Panc1 (cell line): ENCODE results near the gene MED13L.

Experiments
- POLR2AphosphoS5 ChIP-seq: IDR thresholded peaks from 2 replicates; pipeline ENCODE4 v1.6.1; 2012; ENCODE audit warnings: mild to moderate bottlenecking, low read depth, low read length, moderate library complexity
- SIN3A ChIP-seq: IDR thresholded peaks from 2 replicates; pipeline ENCODE4 v1.6.1; 2012; ENCODE audit warnings: low read depth, mild to moderate bottlenecking, low read length, moderate library complexity, borderline replicate concordance; ENCODE audit not compliant: insufficient read depth
- TCF7L2 ChIP-seq: IDR thresholded peaks from 2 replicates; pipeline ENCODE4 v1.6.1; 2011; ENCODE audit warnings: mild to moderate bottlenecking, low read depth, low read length, inconsistent platforms
- TF ChIP-seq, protein P1 (sequence below): fragments of 450-650 bp; IDR thresholded peaks from 2 replicates; pipeline ENCODE4 v1.5.1; 2017; ENCODE audit warnings: mild to moderate bottlenecking

DNA sequence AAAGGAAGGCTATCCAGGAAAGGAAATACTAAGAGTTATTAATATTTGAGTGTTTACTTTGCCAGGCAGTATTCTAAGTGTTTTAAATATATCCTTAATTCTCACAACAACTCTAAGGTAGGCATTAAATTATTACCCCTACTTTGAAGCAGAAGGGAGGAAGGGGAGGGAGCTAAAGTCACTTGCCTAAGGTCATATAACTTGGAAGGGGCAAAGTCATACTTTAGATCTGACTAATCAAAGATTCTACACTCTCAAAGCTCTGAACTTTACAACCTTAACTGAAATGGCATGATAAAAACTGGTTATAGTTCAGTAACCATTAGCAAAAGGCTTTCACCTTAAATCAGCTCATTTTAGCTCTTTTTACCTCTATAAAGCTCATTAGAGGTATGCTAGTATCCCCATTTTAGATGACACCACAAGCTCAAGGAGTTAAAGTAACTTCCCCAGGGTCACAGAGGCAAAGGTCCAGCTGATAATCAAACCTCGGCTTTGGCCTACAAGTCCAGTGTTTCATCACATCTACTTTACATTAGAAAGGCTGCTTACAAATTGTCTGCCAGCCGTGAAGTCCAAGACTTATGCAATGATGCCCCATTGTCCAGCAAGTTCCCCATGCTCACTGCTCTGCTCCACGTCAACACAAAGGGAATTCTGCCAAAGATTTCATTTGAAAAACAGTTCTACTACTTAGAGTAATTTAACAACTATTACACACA is 223.9 kb downstream of the MED13L start:
- TF ChIP-seq, protein P1, sequence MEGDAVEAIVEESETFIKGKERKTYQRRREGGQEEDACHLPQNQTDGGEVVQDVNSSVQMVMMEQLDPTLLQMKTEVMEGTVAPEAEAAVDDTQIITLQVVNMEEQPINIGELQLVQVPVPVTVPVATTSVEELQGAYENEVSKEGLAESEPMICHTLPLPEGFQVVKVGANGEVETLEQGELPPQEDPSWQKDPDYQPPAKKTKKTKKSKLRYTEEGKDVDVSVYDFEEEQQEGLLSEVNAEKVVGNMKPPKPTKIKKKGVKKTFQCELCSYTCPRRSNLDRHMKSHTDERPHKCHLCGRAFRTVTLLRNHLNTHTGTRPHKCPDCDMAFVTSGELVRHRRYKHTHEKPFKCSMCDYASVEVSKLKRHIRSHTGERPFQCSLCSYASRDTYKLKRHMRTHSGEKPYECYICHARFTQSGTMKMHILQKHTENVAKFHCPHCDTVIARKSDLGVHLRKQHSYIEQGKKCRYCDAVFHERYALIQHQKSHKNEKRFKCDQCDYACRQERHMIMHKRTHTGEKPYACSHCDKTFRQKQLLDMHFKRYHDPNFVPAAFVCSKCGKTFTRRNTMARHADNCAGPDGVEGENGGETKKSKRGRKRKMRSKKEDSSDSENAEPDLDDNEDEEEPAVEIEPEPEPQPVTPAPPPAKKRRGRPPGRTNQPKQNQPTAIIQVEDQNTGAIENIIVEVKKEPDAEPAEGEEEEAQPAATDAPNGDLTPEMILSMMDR = no peak
- TF ChIP-seq POLR2AphosphoS5 (no peak), SIN3A (no peak), TCF7L2 (no peak)
